ENCODE results near the gene DYNC2H1. TPM values are rescaled to one million over a fixed set of nuclear protein-coding genes. Genes with fewer than 3 reads are reported as not detected.

DYNC2H1 gene
- total RNA-seq, 1 donor from 2014 or later: 61.1 TPM

GRCh38 chr11:103349595-103349994 lies 240.4 kb downstream of the DYNC2H1 start:
- TF ChIP-seq CTCF (IDR thresholded peaks at IDR 0.05): no peak
- H3K4me1 ChIP-seq: no peaks in the 10 kb centered on the region
- H3F3A ChIP-seq (ENCODE audit: low read depth): no peaks in the 10 kb centered on the region
- no peaks in the 10 kb centered on the region for H3K9me3 Mint-ChIP-seq
- no peaks in the 10 kb centered on the region for H3K9me3 ChIP-seq (ENCODE audit: low read depth)
- no peaks in the 10 kb centered on the region for H3K36me3 Mint-ChIP-seq
- H3K4me3 ChIP-seq: no peak overlapping the region
- H3K27me3 Mint-ChIP-seq (ENCODE audit: insufficient read depth, low read depth): no peaks in the 10 kb centered on the region
- no peaks in the 10 kb centered on the region for H3K27me3 ChIP-seq
- no peak for DNase-seq (ENCODE audit: low spot score)
- no peak overlapping the region for H3K27ac Mint-ChIP-seq
- no peaks in the 10 kb centered on the region for H3K79me2 ChIP-seq (ENCODE audit: low read depth)
- no peak overlapping the region for H3K9ac ChIP-seq
- no peak overlapping the region for H3K4me3 Mint-ChIP-seq
- H2AFZ ChIP-seq (replicated peaks): no peak overlapping the region
- H3K4me2 ChIP-seq: no peak overlapping the region
- H3K36me3 ChIP-seq: no peaks in the 10 kb centered on the region
- H3K4me1 Mint-ChIP-seq: no peaks in the 10 kb centered on the region
- H3K27ac ChIP-seq: no peak overlapping the region
- H4K20me1 ChIP-seq (ENCODE audit: low read depth): no peaks in the 10 kb centered on the region

- Mint-ChIP-seq H3K27me3 (ENCODE audit: insufficient read depth, low read depth) (no peaks in the 10 kb centered on the region), H3K4me3 (no peak overlapping the region), H3K4me1 (no peaks in the 10 kb centered on the region), H3K9me3 (no peaks in the 10 kb centered on the region), H3K27ac (no peak overlapping the region), H3K36me3 (peaks cover 3% of the 10 kb centered on the region)
- H3K4me2 ChIP-seq: no peak overlapping the region
- no peak for TF ChIP-seq EZH2phosphoT487 (IDR thresholded peaks at IDR 0.05)
- no peak for TF ChIP-seq EZH2 (IDR thresholded peaks at IDR 0.05)
- no peak for TF ChIP-seq CTCF (IDR thresholded peaks at IDR 0.05)
- no peaks in the 10 kb centered on the region for H4K20me1 ChIP-seq (ENCODE audit: low read depth)
- H3K27ac ChIP-seq: no peak overlapping the region
- H3K9ac ChIP-seq: no peak overlapping the region
- no peaks in the 10 kb centered on the region for H3K4me1 ChIP-seq
- DNase-seq (ENCODE audit: low spot score): no peak
- H3K79me2 ChIP-seq (ENCODE audit: low read depth): no peaks in the 10 kb centered on the region
- H3K36me3 ChIP-seq: no peaks in the 10 kb centered on the region
- no peak overlapping the region for H3K4me3 ChIP-seq
- H3F3A ChIP-seq (ENCODE audit: low read depth): no peaks in the 10 kb centered on the region
- no peaks in the 10 kb centered on the region for H3K27me3 ChIP-seq
- no peaks in the 10 kb centered on the region for H3K9me3 ChIP-seq (ENCODE audit: low read depth)
- H2AFZ ChIP-seq (replicated peaks): no peak overlapping the region
Measured at GRCh38 chr11:103354656-103355055, 245.4 kb downstream of the DYNC2H1 start.

GRCh38 chr11:103358251-103358650 lies 249.0 kb downstream of the DYNC2H1 start:
- Mint-ChIP-seq H3K27me3 (ENCODE audit: insufficient read depth, low read depth) (no peaks in the 10 kb centered on the region), H3K36me3 (peaks cover 9% of the 10 kb centered on the region), H3K9me3 (no peaks in the 10 kb centered on the region), H3K4me3 (no peak overlapping the region), H3K27ac (no peak overlapping the region), H3K4me1 (peaks cover 2% of the 10 kb centered on the region)
- Histone ChIP-seq H3K27me3 (no peaks in the 10 kb centered on the region), H3K4me1 (no peaks in the 10 kb centered on the region), H3K27ac (no peak overlapping the region), H3K4me3 (no peak overlapping the region), H3K4me2 (no peak overlapping the region), H3F3A (ENCODE audit: low read depth) (no peaks in the 10 kb centered on the region), H2AFZ (replicated peaks) (no peak overlapping the region), H3K9ac (no peak overlapping the region), H3K9me3 (ENCODE audit: low read depth) (no peaks in the 10 kb centered on the region), H3K79me2 (ENCODE audit: low read depth) (no peaks in the 10 kb centered on the region), H3K36me3 (no peaks in the 10 kb centered on the region), H4K20me1 (ENCODE audit: low read depth) (no peaks in the 10 kb centered on the region)
- no peak for TF ChIP-seq EZH2 (IDR thresholded peaks at IDR 0.05)
- no peak for TF ChIP-seq EZH2phosphoT487 (IDR thresholded peaks at IDR 0.05)
- TF ChIP-seq CTCF (IDR thresholded peaks at IDR 0.05): no peak
- no peak for DNase-seq (ENCODE audit: low spot score)

GRCh38 chr11:103359216-103359615 lies 250.0 kb downstream of the DYNC2H1 start:
- Histone ChIP-seq H3K4me3 (no peak overlapping the region), H3K27me3 (no peaks in the 10 kb centered on the region), H3K9ac (no peak overlapping the region), H3K9me3 (ENCODE audit: low read depth) (no peaks in the 10 kb centered on the region), H3F3A (ENCODE audit: low read depth) (no peaks in the 10 kb centered on the region), H2AFZ (replicated peaks) (no peak overlapping the region), H3K4me1 (no peaks in the 10 kb centered on the region), H4K20me1 (ENCODE audit: low read depth) (no peaks in the 10 kb centered on the region), H3K79me2 (ENCODE audit: low read depth) (no peaks in the 10 kb centered on the region), H3K4me2 (no peak overlapping the region), H3K36me3 (no peaks in the 10 kb centered on the region), H3K27ac (no peak overlapping the region)
- H3K27me3 Mint-ChIP-seq (ENCODE audit: insufficient read depth, low read depth): no peaks in the 10 kb centered on the region
- no peak overlapping the region for H3K4me3 Mint-ChIP-seq
- peaks cover 2% of the 10 kb centered on the region for H3K4me1 Mint-ChIP-seq
- TF ChIP-seq EZH2phosphoT487 (IDR thresholded peaks at IDR 0.05): no peak
- no peak overlapping the region for H3K27ac Mint-ChIP-seq
- no peak for DNase-seq (ENCODE audit: low spot score)
- peaks cover 9% of the 10 kb centered on the region for H3K36me3 Mint-ChIP-seq
- no peaks in the 10 kb centered on the region for H3K9me3 Mint-ChIP-seq
